Measurements from ENCODE around the gene PNMA8C. TPM values are rescaled to one million over a fixed set of nuclear protein-coding genes. Genes with fewer than 3 reads are reported as not detected.
"Not testable (repeated sequence)": the region's sequence is repeated elsewhere in the genome, so short reads cannot be mapped to it uniquely, and the experiment has no call there.

The PNMA8C gene
- total RNA-seq, 1 experiment from 2014 or later = not detected

- DNase-seq (ENCODE audit: low spot score) = no peak
These were observed 38.4 kb downstream of the PNMA8C start for GRCh38 chr19:46390121-46390858.

- DNase-seq (ENCODE audit: low spot score) = no peak
These were observed 40.2 kb downstream of the PNMA8C start for GRCh38 chr19:46388311-46389095.

DNA sequence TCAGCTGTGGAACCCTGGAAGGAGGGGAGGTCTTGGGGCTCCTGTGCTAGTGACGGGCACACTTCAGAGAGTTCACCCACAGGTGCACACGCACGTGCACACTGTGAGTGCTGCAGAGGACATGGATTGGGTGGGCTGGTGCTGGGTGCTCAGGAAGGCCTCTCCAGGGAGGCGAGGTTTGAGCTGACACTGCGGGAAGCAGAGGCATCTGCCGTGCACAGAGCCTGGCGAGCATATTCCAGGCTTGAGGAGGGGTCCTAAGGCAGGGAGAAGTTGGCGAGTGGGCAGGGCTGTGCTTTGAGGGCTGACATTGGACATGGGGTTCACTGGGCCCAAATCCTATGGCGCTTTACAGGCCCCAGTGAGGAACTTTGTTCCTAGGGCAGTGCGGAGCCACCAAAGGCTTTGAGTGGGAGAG lies 41.0 kb downstream of the PNMA8C start:
- DNase-seq (ENCODE audit: low spot score) = no peak

- DNase-seq (ENCODE audit: low spot score) = no peak
These were observed 41.6 kb downstream of the PNMA8C start for GRCh38 chr19:46386996-46387712.

- DNase-seq (ENCODE audit: low spot score) = no peak
These were observed 42.6 kb downstream of the PNMA8C start for GRCh38 chr19:46386151-46386550.

- no peak for DNase-seq (ENCODE audit: low spot score)
These were observed 43.1 kb downstream of the PNMA8C start for GRCh38 chr19:46385636-46386035.

GRCh38 chr19:46384396-46384795 lies 44.3 kb downstream of the PNMA8C start:
- no peak for DNase-seq (ENCODE audit: low spot score)

- DNase-seq (ENCODE audit: low spot score) = no peak
These were observed 44.9 kb downstream of the PNMA8C start for GRCh38 chr19:46383846-46384245.

GRCh38 chr19:46383171-46383815 lies 45.4 kb downstream of the PNMA8C start:
- DNase-seq (ENCODE audit: low spot score) = no peak

- DNase-seq (ENCODE audit: low spot score) = no peak
These were observed 46.9 kb downstream of the PNMA8C start for GRCh38 chr19:46381756-46382345.

DNA sequence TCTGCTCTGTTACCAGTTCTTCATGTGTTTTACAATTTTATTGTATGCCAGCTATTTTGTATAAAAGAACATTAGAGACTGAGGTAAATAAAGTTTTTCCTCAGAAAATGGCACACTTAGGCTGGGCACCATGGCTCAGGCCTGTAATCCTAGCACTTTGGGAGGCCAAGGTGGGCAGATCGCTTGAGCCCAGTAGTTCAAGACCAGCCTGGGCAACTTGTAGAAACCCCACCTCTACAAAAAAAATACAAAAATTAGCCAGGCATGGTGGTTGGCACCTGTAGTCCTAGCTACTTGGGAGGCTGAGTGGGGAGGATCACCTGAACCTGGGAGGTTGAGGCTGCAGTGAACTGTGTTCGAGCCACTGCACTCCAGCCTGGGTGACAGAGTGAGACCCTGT lies 47.4 kb downstream of the PNMA8C start:
- no peak for DNase-seq (ENCODE audit: low spot score)

- no peak for DNase-seq (ENCODE audit: low spot score)
These were observed 48.0 kb downstream of the PNMA8C start for GRCh38 chr19:46380690-46381089.

GRCh38 chr19:46378268-46378667 lies 50.5 kb downstream of the PNMA8C start:
- DNase-seq (ENCODE audit: low spot score) = peak; percentile 10

- no peak for DNase-seq (ENCODE audit: low spot score)
These were observed 52.2 kb downstream of the PNMA8C start for GRCh38 chr19:46376241-46377153.

DNA sequence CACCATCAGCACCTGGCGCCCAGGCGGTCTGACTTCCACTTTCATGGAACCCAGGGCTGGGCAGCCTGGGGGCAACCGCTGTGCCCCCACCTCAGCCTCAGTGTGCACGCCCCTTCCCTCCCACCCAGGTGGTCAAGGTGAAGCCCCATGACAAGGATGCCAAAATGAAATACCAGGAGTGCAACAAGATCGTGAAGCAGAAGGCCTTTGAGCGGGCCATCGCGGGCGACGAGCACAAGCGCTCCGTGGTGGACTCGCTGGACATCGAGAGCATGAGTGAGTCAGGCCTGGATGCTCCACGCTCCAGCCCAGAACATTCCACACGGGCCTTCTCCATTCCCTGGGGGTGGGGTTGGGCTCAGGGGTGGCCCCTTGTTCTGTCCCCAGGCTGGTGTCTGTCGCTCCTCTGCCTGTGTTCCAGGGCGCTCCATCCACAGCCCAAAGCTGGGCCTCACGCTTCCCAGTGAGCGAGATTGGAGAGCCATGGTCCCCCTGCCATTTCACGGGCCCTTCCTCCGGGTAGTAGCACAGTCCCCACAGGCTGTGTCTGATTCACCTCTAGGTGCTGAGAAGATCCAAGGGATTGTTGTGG lies 53.2 kb downstream of the PNMA8C start:
- DNase-seq (ENCODE audit: low spot score) = not testable (repeated sequence)

Other genes with a start within 250 kb of the PNMA8C start
- 0.67 TPM in 1 of 2 replicates, not detected in the other for gene IGFL1, start 199.2 kb downstream of the PNMA8C start, total RNA-seq (2014; rRNA removed; shearing (Covaris generic))
- not detected in 2 replicates for gene HIF3A, start 131.9 kb downstream of the PNMA8C start, total RNA-seq (2014; rRNA removed; shearing (Covaris generic))
- gene PPP5C, start 81.8 kb downstream of the PNMA8C start, total RNA-seq (2014; rRNA removed; shearing (Covaris generic)) = 40.4 and 53.1 TPM in 2 replicates
- not detected in 2 replicates for gene CCDC8, start 15.4 kb downstream of the PNMA8C start, total RNA-seq (2014; rRNA removed; shearing (Covaris generic))
- not detected in 2 replicates for gene PNMA8A, start 42.6 kb upstream of the PNMA8C start, total RNA-seq (2014; rRNA removed; shearing (Covaris generic))
- not detected in 2 replicates for gene PNMA8B, start 66.9 kb upstream of the PNMA8C start, total RNA-seq (2014; rRNA removed; shearing (Covaris generic))
- gene CALM3, start 172.4 kb upstream of the PNMA8C start, total RNA-seq (2014; rRNA removed; shearing (Covaris generic)) = 103 and 145 TPM in 2 replicates
- 1.1 and 1.6 TPM in 2 replicates for gene PTGIR, start 196.2 kb upstream of the PNMA8C start, total RNA-seq (2014; rRNA removed; shearing (Covaris generic))
- gene GNG8, start 207.3 kb upstream of the PNMA8C start, total RNA-seq (2014; rRNA removed; shearing (Covaris generic)) = not detected in 2 replicates
- 0.84 and 1.1 TPM in 2 replicates for gene DACT3, start 232.2 kb upstream of the PNMA8C start, total RNA-seq (2014; rRNA removed; shearing (Covaris generic))

Measured in A172 (cell line).